Activated T-cell treated with anti-CD3 and anti-CD28 coated beads for 4 hours (primary cell): Measurements from ENCODE around the gene LEF1.

Experiments used
- DNase-seq: peaks from one replicate; pipeline ENCODE4 v3.0.0-alpha.2; 2020

Gene LEF1

GRCh38 chr4:108107729-108108382, 60.9 kb downstream of the LEF1 start:
- peak; percentile 41 for DNase-seq

- no peak for DNase-seq
These were observed 61.6 kb downstream of the LEF1 start for GRCh38 chr4:108107101-108107500.

GRCh38 chr4:108106186-108106585, 62.5 kb downstream of the LEF1 start:
- no peak for DNase-seq

GRCh38 chr4:108103099-108103862, 65.5 kb downstream of the LEF1 start:
- DNase-seq = no peak

GRCh38 chr4:108100827-108101226, 67.9 kb downstream of the LEF1 start:
- no peak for DNase-seq

- no peak for DNase-seq
These were observed 68.9 kb downstream of the LEF1 start for GRCh38 chr4:108099838-108100237.

GRCh38 chr4:108097990-108098553, 70.7 kb downstream of the LEF1 start:
- DNase-seq = no peak

- no peak for DNase-seq
These were observed 73.7 kb downstream of the LEF1 start for GRCh38 chr4:108094923-108095482.

- DNase-seq = no peak
These were observed 74.6 kb downstream of the LEF1 start for GRCh38 chr4:108094131-108094530.

GRCh38 chr4:108092288-108092687, 76.4 kb downstream of the LEF1 start:
- DNase-seq = no peak

- no peak for DNase-seq
These were observed 81.3 kb downstream of the LEF1 start for GRCh38 chr4:108087293-108087967.

- DNase-seq = no peak
These were observed 87.5 kb downstream of the LEF1 start for GRCh38 chr4:108081256-108081655.

GRCh38 chr4:108080747-108081146, 88.0 kb downstream of the LEF1 start:
- peak; percentile 19 for DNase-seq

GRCh38 chr4:108078024-108078733, 90.6 kb downstream of the LEF1 start:
- no peak for DNase-seq

GRCh38 chr4:108072300-108072699, 96.4 kb downstream of the LEF1 start:
- peak; percentile 36 for DNase-seq

- DNase-seq = no peak
These were observed 98.0 kb downstream of the LEF1 start for GRCh38 chr4:108070775-108071174.

GRCh38 chr4:108068442-108068841, 100.3 kb downstream of the LEF1 start:
- no peak for DNase-seq

GRCh38 chr4:108060686-108061321, 107.9 kb downstream of the LEF1 start:
- DNase-seq = no peak

GRCh38 chr4:108060164-108060563, 108.6 kb downstream of the LEF1 start:
- no peak for DNase-seq

- no peak for DNase-seq
These were observed 109.9 kb downstream of the LEF1 start for GRCh38 chr4:108058685-108059440.

GRCh38 chr4:108056418-108056817, 112.3 kb downstream of the LEF1 start:
- DNase-seq = no peak
